GM23248 (cell line): ENCODE results near the gene SLC6A4.

ENCODE experiments used
- EZH2 ChIP-seq: fragments of 200-600 bp; sonication (generic); IDR thresholded peaks from 2 replicates; pipeline ENCODE4 v1.6.1; 2018; ENCODE audit warnings: antibody characterized with exemption, mild to moderate bottlenecking; ENCODE audit not compliant: insufficient read depth, poor library complexity, severe bottlenecking
- EZH2phosphoT487 ChIP-seq: fragments of 200-600 bp; sonication (generic); IDR thresholded peaks from 2 replicates; pipeline ENCODE4 v1.6.1; 2018; ENCODE audit warnings: antibody characterized with exemption, moderate library complexity, mild to moderate bottlenecking, low read depth; ENCODE audit not compliant: insufficient read depth

DNA sequence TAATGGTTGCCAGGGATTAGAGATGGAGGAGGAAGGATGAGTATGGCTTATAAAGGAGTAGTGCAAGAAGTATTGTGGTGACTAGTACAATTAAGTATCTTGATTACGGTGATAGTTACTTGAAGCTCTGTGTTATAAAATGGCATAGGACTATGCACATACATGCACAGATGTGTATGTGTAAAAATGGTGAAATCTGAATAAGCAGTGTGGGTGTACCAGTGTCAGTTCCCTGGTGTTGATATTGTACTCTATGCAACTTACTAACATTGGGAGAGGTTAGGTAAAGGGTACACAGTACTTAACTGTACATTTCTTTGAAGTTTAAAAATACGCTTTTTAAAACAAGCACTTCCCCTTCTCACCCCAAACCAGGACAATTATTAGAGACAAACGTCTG lies 70.3 kb downstream of the SLC6A4 start:
- TF ChIP-seq EZH2 (no peak), EZH2phosphoT487 (no peak)
